ENCODE measurements around the gene KCNH5.

GRCh38 chr14:62736048-62737043, 308.9 kb downstream of the KCNH5 start:
- TF ChIP-seq CTCF (IDR thresholded peaks at IDR 0.05; ENCODE audit: insufficient read depth, low read depth, low read length) (no peak), EZH2 (IDR thresholded peaks at IDR 0.05; ENCODE audit: insufficient read depth, low read length) (no peak)

Data from astrocyte (in vitro differentiated cells and primary cell).